ENCODE data around the gene TRPM2. TPM values are rescaled to one million over a fixed set of nuclear protein-coding genes. Genes with fewer than 3 reads are reported as not detected.

TRPM2 gene
- total RNA-seq, 5 donors from 2014 or later (not counting 1 experiment from before 2014, with no cell fraction given) = 1.2 to 8.6 (median 3.6) TPM

DNA sequence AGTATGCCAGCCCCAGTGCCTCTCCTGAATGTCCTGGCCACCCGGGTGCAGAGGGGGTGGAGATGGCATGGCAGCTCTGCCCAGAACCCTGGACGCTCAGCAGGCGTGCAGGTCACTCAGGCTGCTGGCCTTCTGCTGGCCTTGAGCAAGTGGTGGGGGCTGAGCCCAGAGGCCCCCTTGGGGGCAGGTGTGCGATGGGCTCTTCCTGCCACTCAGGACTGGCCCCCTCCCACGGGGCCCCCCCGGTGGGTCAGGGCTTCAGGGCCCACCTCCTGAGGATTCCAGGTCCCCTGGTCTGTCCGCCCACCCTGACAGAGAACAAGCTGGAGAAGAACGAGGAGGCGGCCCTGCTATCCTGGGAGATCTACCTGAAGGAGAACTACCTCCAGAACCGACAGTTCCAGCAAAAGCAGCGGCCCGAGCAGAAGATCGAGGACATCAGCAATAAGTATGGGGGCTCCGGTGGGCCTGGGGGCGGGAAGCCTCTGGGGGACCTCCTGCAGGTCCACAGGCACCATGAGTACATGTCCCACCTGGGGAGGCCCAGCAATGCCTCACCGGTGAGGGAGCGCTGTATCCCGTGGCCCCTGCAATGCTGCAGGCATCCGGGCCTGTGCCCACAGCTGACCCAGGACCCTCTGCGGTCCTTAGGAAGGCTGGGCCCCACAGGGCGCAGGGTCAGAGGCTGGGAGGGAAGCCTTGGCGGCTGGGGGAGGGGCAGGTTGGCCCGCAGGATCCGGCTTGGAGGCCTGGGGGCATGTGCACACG, 64.9 kb downstream of the TRPM2 start:
- no peak for ATAC-seq (replicated peaks in 1 of 4)
- H3K27me3 ChIP-seq (replicated peaks in 1 of 2; ENCODE audit: control insufficient read depth in 2 of 2, extremely low read depth in 1 of 2, insufficient read depth in 2 of 2, low read length in 1 of 2) = peaks cover 0 to 7% of the 10 kb centered on the region in 2 experiments
- CTCF ChIA-PET = no interaction called here
- peaks cover 0 to 6% (median 3%) of the 10 kb centered on the region in 3 donors for H3K9me3 Mint-ChIP-seq
- 92% methylated on average over 24 of the region's 25 CpGs for WGBS (ENCODE audit: insufficient coverage)
- H3K4me1 Mint-ChIP-seq = no peaks in the 10 kb centered on the region
- no peak for DNase-seq
- no peak overlapping the region for H3K4me3 Mint-ChIP-seq
- no peaks in the 10 kb centered on the region for H3K27me3 Mint-ChIP-seq
- no peaks in the 10 kb centered on the region for H3K36me3 Mint-ChIP-seq
- no peak overlapping the region for H3K4me3 ChIP-seq (ENCODE audit: control insufficient read depth in 1 of 2, extremely low read depth in 1 of 2, low read length in 1 of 2)
- H3K27ac ChIP-seq (ENCODE audit: low read length) = no peak overlapping the region
- no peaks in the 10 kb centered on the region for H3K9me3 ChIP-seq
- H3K36me3 ChIP-seq (ENCODE audit: control insufficient read depth in 2 of 2, extremely low read depth in 1 of 2, insufficient read depth in 1 of 2, low read length in 1 of 2) = peaks cover 0 to 3% of the 10 kb centered on the region in 2 donors
- peaks cover 0 to 2% of the 10 kb centered on the region in 2 experiments for H3K4me1 ChIP-seq (ENCODE audit: control insufficient read depth in 1 of 2, extremely low read depth in 1 of 2, insufficient read depth in 2 of 2, low read length in 2 of 2)
- POLR2A ChIA-PET = no interaction called here
- no peak overlapping the region for H3K27ac Mint-ChIP-seq

- Histone ChIP-seq H3K4me3 (ENCODE audit: control insufficient read depth in 1 of 2, extremely low read depth in 1 of 2, low read length in 1 of 2) (no peak overlapping the region), H3K4me1 (ENCODE audit: control insufficient read depth in 1 of 2, extremely low read depth in 1 of 2, insufficient read depth in 2 of 2, low read length in 2 of 2) (peaks cover 0 to 2% of the 10 kb centered on the region in 2 experiments), H3K9me3 (no peaks in the 10 kb centered on the region), H3K27me3 (replicated peaks in 1 of 2; ENCODE audit: control insufficient read depth in 2 of 2, extremely low read depth in 1 of 2, insufficient read depth in 2 of 2, low read length in 1 of 2) (peaks cover 0 to 2% of the 10 kb centered on the region in 2 experiments), H3K27ac (ENCODE audit: low read length) (no peak overlapping the region), H3K36me3 (ENCODE audit: control insufficient read depth in 2 of 2, extremely low read depth in 1 of 2, insufficient read depth in 1 of 2, low read length in 1 of 2) (peaks cover 0 to 3% of the 10 kb centered on the region in 2 donors)
- Mint-ChIP-seq H3K27me3 (no peaks in the 10 kb centered on the region), H3K4me3 (no peak overlapping the region), H3K27ac (no peak overlapping the region), H3K4me1 (no peaks in the 10 kb centered on the region), H3K9me3 (peaks cover 0 to 6% (median 3%) of the 10 kb centered on the region in 3 donors), H3K36me3 (no peaks in the 10 kb centered on the region)
- DNase-seq = no peak
- no peak for ATAC-seq (replicated peaks in 1 of 4)
- CTCF ChIA-PET = no interaction called here
- 92% methylated on average over 5 of the region's 8 CpGs for WGBS (ENCODE audit: insufficient coverage)
- POLR2A ChIA-PET = interaction anchor here in 1 of 2 donors (0.5 kb wide), 1 partner anchor 498 kb away, joined by 6 read pairs; no protein-coding TSS in a partner anchor
Observed at GRCh38 chr21:44418876-44419230, 65.4 kb downstream of the TRPM2 start.

DNA sequence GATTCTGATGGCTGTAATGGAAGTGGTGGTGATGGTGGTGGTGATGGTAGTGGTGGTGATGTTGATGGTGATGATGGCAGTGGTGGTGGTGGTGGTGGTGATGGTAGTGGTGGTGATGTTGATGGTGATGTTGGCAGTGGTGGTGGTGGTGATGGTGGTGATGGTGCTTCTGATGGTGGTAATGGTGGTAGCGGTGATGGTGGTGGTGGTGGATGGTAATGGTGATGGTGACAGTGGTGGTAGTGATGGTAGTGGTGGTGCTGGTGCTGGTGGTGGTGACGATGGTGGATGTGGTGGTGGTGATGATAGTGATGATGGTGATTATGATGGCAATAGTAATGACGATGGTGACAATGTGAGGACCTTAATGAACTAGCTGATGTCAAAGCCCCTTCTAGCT, 66.3 kb downstream of the TRPM2 start:
- peaks cover 0 to 2% of the 10 kb centered on the region in 2 experiments for H3K4me1 ChIP-seq (ENCODE audit: control insufficient read depth in 1 of 2, extremely low read depth in 1 of 2, insufficient read depth in 2 of 2, low read length in 2 of 2)
- DNase-seq = no peak
- no peak for ATAC-seq (replicated peaks in 1 of 4)
- WGBS (ENCODE audit: insufficient coverage) = 95% methylated on average over 2 of the region's 3 CpGs
- Mint-ChIP-seq H3K27me3 (no peaks in the 10 kb centered on the region), H3K27ac (no peak overlapping the region), H3K9me3 (peaks cover 0 to 6% (median 3%) of the 10 kb centered on the region in 3 donors), H3K36me3 (no peaks in the 10 kb centered on the region), H3K4me3 (no peak overlapping the region), H3K4me1 (no peaks in the 10 kb centered on the region)
- H3K27ac ChIP-seq (ENCODE audit: low read length) = no peak overlapping the region
- H3K9me3 ChIP-seq = no peaks in the 10 kb centered on the region
- H3K36me3 ChIP-seq (ENCODE audit: control insufficient read depth in 2 of 2, extremely low read depth in 1 of 2, insufficient read depth in 1 of 2, low read length in 1 of 2) = peaks cover 0 to 3% of the 10 kb centered on the region in 2 donors
- peaks cover 0 to 5% of the 10 kb centered on the region in 2 experiments for H3K27me3 ChIP-seq (replicated peaks in 1 of 2; ENCODE audit: control insufficient read depth in 2 of 2, extremely low read depth in 1 of 2, insufficient read depth in 2 of 2, low read length in 1 of 2)
- POLR2A ChIA-PET = no interaction called here
- CTCF ChIA-PET = no interaction called here
- no peak overlapping the region for H3K4me3 ChIP-seq (ENCODE audit: control insufficient read depth in 1 of 2, extremely low read depth in 1 of 2, low read length in 1 of 2)

- 56% methylated on average over 5 of the region's 14 CpGs for WGBS (ENCODE audit: insufficient coverage)
- Mint-ChIP-seq H3K27me3 (no peaks in the 10 kb centered on the region), H3K4me3 (no peak overlapping the region), H3K9me3 (peaks cover 0 to 6% (median 3%) of the 10 kb centered on the region in 3 donors), H3K27ac (no peak overlapping the region), H3K36me3 (no peaks in the 10 kb centered on the region), H3K4me1 (no peaks in the 10 kb centered on the region)
- peaks cover 0 to 2% of the 10 kb centered on the region in 2 experiments for H3K4me1 ChIP-seq (ENCODE audit: control insufficient read depth in 1 of 2, extremely low read depth in 1 of 2, insufficient read depth in 2 of 2, low read length in 2 of 2)
- CTCF ChIA-PET = no interaction called here
- H3K9me3 ChIP-seq = no peaks in the 10 kb centered on the region
- H3K27ac ChIP-seq (ENCODE audit: low read length) = no peak overlapping the region
- peaks cover 0 to 2% of the 10 kb centered on the region in 2 experiments for H3K27me3 ChIP-seq (replicated peaks in 1 of 2; ENCODE audit: control insufficient read depth in 2 of 2, extremely low read depth in 1 of 2, insufficient read depth in 2 of 2, low read length in 1 of 2)
- DNase-seq = no peak
- POLR2A ChIA-PET = no interaction called here
- ATAC-seq (replicated peaks in 1 of 4) = no peak
- H3K36me3 ChIP-seq (ENCODE audit: control insufficient read depth in 2 of 2, extremely low read depth in 1 of 2, insufficient read depth in 1 of 2, low read length in 1 of 2) = no peaks in the 10 kb centered on the region
- H3K4me3 ChIP-seq (ENCODE audit: control insufficient read depth in 1 of 2, extremely low read depth in 1 of 2, low read length in 1 of 2) = no peak overlapping the region
Observed at GRCh38 chr21:44420416-44421205, 67.2 kb downstream of the TRPM2 start.

GRCh38 chr21:44421901-44422840, 68.8 kb downstream of the TRPM2 start:
- Histone ChIP-seq H3K4me3 (ENCODE audit: control insufficient read depth in 1 of 2, extremely low read depth in 1 of 2, low read length in 1 of 2) (no peak overlapping the region), H3K4me1 (ENCODE audit: control insufficient read depth in 1 of 2, extremely low read depth in 1 of 2, insufficient read depth in 2 of 2, low read length in 2 of 2) (peaks cover 0 to 2% of the 10 kb centered on the region in 2 experiments), H3K36me3 (ENCODE audit: control insufficient read depth in 2 of 2, extremely low read depth in 1 of 2, insufficient read depth in 1 of 2, low read length in 1 of 2) (no peaks in the 10 kb centered on the region), H3K27me3 (replicated peaks in 1 of 2; ENCODE audit: control insufficient read depth in 2 of 2, extremely low read depth in 1 of 2, insufficient read depth in 2 of 2, low read length in 1 of 2) (peaks cover 0 to 2% of the 10 kb centered on the region in 2 experiments), H3K9me3 (no peaks in the 10 kb centered on the region), H3K27ac (ENCODE audit: low read length) (no peak overlapping the region)
- Mint-ChIP-seq H3K27me3 (no peaks in the 10 kb centered on the region), H3K9me3 (peaks cover 0 to 6% (median 3%) of the 10 kb centered on the region in 3 donors), H3K4me3 (no peak overlapping the region), H3K4me1 (no peaks in the 10 kb centered on the region), H3K36me3 (no peaks in the 10 kb centered on the region), H3K27ac (no peak overlapping the region)
- CTCF ChIA-PET = no interaction called here
- POLR2A ChIA-PET = no interaction called here
- DNase-seq (no peak), ATAC-seq (replicated peaks in 1 of 4) (no peak)
- whole genome bisulfite sequencing (ENCODE audit: insufficient coverage) = 89% methylated on average over 15 of the region's 26 CpGs

- no peaks in the 10 kb centered on the region for H3K9me3 ChIP-seq
- ChIA-PET CTCF (no interaction called here), POLR2A (no interaction called here)
- H3K4me1 ChIP-seq (ENCODE audit: control insufficient read depth in 1 of 2, extremely low read depth in 1 of 2, insufficient read depth in 2 of 2, low read length in 2 of 2) = no peaks in the 10 kb centered on the region
- DNase-seq (no peak), ATAC-seq (replicated peaks in 1 of 4) (no peak)
- Mint-ChIP-seq H3K27me3 (no peaks in the 10 kb centered on the region), H3K4me3 (no peak overlapping the region), H3K9me3 (peaks cover 0 to 6% (median 3%) of the 10 kb centered on the region in 3 donors), H3K4me1 (no peaks in the 10 kb centered on the region), H3K36me3 (no peaks in the 10 kb centered on the region), H3K27ac (no peak overlapping the region)
- 81% methylated on average over 6 of the region's 12 CpGs for WGBS (ENCODE audit: insufficient coverage)
- H3K36me3 ChIP-seq (ENCODE audit: control insufficient read depth in 2 of 2, extremely low read depth in 1 of 2, insufficient read depth in 1 of 2, low read length in 1 of 2) = no peaks in the 10 kb centered on the region
- no peak overlapping the region for H3K27ac ChIP-seq (ENCODE audit: low read length)
- peaks cover 0 to 2% of the 10 kb centered on the region in 2 experiments for H3K27me3 ChIP-seq (replicated peaks in 1 of 2; ENCODE audit: control insufficient read depth in 2 of 2, extremely low read depth in 1 of 2, insufficient read depth in 2 of 2, low read length in 1 of 2)
- H3K4me3 ChIP-seq (ENCODE audit: control insufficient read depth in 1 of 2, extremely low read depth in 1 of 2, low read length in 1 of 2) = no peak overlapping the region
Observed at GRCh38 chr21:44423312-44423821, 69.9 kb downstream of the TRPM2 start.
